Vagina (tissue), 2 donors: Measurements from ENCODE around the gene CIAPIN1. TPM values are rescaled to one million over a fixed set of nuclear protein-coding genes. Genes with fewer than 3 reads are reported as not detected.

ENCODE experiments used
- DNase-seq, 2 donors: peaks; one replicate each; pipeline ENCODE4 v3.0.0-alpha.2; 2017; ENCODE audit errors: extremely low spot score in 2 of 2
- H3K27ac ChIP-seq: fragments of 200-600 bp; sonication (generic); one replicate; pipeline ENCODE4 v1.5.1; 2019
- H3K27me3 ChIP-seq: fragments of 200-600 bp; sonication (generic); one replicate; pipeline ENCODE4 v1.5.1; 2019
- H3K36me3 ChIP-seq, 2 donors: fragments of 200-600 bp; sonication (generic); one replicate each; pipeline ENCODE4 v1.5.1; 2017 to 2019
- H3K4me1 ChIP-seq: fragments of 200-600 bp; sonication (generic); one replicate; pipeline ENCODE4 v1.5.1; 2019
- H3K4me3 ChIP-seq, 2 donors: fragments of 200-600 bp; sonication (generic); 1 replicate in 1 of 2; 2 replicates in 1 of 2; pipeline ENCODE4 v1.5.1; 2016 to 2019
- H3K9me3 ChIP-seq: fragments of 200-600 bp; sonication (generic); one replicate; pipeline ENCODE4 v1.5.1; 2019
- CTCF ChIP-seq, 3 experiments: fragments of 450-650 bp in 2 of 3; fragments of 200-600 bp in 1 of 3; sonication (generic) in 1 of 3; IDR thresholded peaks; one replicate each; pipeline ENCODE4 v1.5.1; 2017 to 2019; ENCODE audit warnings: antibody characterized with exemption in 3 of 3, mild to moderate bottlenecking in 2 of 3, moderate library complexity in 2 of 3
- POLR2A ChIP-seq, 2 donors: fragments of 450-650 bp; IDR thresholded peaks; one replicate each; pipeline ENCODE4 v1.6.1; 2017; ENCODE audit warnings: antibody characterized with exemption in 2 of 2, mild to moderate bottlenecking in 2 of 2, moderate library complexity in 2 of 2
- POLR2AphosphoS5 ChIP-seq, 2 donors: sonication (generic); formaldehyde crosslinking; IDR thresholded peaks; one replicate each; pipeline ENCODE4 v1.9.0; 2017; ENCODE audit warnings: antibody characterized with exemption in 2 of 2, mild to moderate bottlenecking in 2 of 2, low read depth in 1 of 2; ENCODE audit not compliant: insufficient read depth in 1 of 2
- intact Hi-C: fragments of 100-400 bp; cut with DNase I; formaldehyde crosslinking; loops from one replicate; pipeline ENCODE4 v1.15.1; 2023
- total RNA-seq: library from RNA; depleted of rRNA; stranded (reverse); fragments of >200 nt; gene quantifications from one replicate; pipeline ENCODE4 v1.2.3, GENCODE V29; 2016

Gene CIAPIN1
- total RNA-seq, 1 donor from 2014 or later, result 28.0 TPM

GRCh38 chr16:57462209-57462977 is 15.2 kb upstream of the CIAPIN1 start, which contains the start of gene POLR2C:
Gene POLR2C, plus strand, starts transcription at chr16:57462679. Its CDS starts 46 bp downstream, at chr16:57462725.
- intact Hi-C loops, result loop anchor here (5.0 kb wide), 1 partner anchor 55 kb away; no protein-coding TSS in a partner anchor
- peaks cover 0 to 56% of the 10 kb centered on the region in 2 donors for H3K36me3 ChIP-seq
- peaks cover 24% of the 10 kb centered on the region for H3K4me1 ChIP-seq
- no peaks in the 10 kb centered on the region for H3K27me3 ChIP-seq
- peak within 1 kb of the TSS; percentile 93 to 99 for H3K4me3 ChIP-seq
- peak within 1 kb of the TSS; percentile 94 for H3K27ac ChIP-seq
- TF ChIP-seq POLR2AphosphoS5 (IDR thresholded peaks at IDR 0.05; ENCODE audit: insufficient read depth in 1 of 2, low read depth in 1 of 2), result peak; percentile 86 to 92
- TF ChIP-seq CTCF (IDR thresholded peaks at IDR 0.05), result peak; percentile 92 to 98 (median 96)
- TF ChIP-seq POLR2A (IDR thresholded peaks at IDR 0.05), result peak in 1 of 2 donors; percentile 78
- H3K9me3 ChIP-seq, result no peaks in the 10 kb centered on the region
- no peak for DNase-seq

- no peak overlapping the region for H3K27ac ChIP-seq
- H3K27me3 ChIP-seq, result no peaks in the 10 kb centered on the region
- H3K9me3 ChIP-seq, result no peaks in the 10 kb centered on the region
- DNase-seq, result no peak
- intact Hi-C loops, result no loop called here
- H3K4me1 ChIP-seq, result peaks cover 13% of the 10 kb centered on the region
- peaks cover 0 to 45% of the 10 kb centered on the region in 2 donors for H3K36me3 ChIP-seq
- no peak overlapping the region for H3K4me3 ChIP-seq
- TF ChIP-seq POLR2AphosphoS5 (IDR thresholded peaks at IDR 0.05; ENCODE audit: insufficient read depth in 1 of 2, low read depth in 1 of 2), result no peak
- TF ChIP-seq POLR2A (IDR thresholded peaks at IDR 0.05), result no peak
- TF ChIP-seq CTCF (IDR thresholded peaks at IDR 0.05), result no peak
Observed at GRCh38 chr16:57452021-57452420, 4.8 kb upstream of the CIAPIN1 start.

DNA sequence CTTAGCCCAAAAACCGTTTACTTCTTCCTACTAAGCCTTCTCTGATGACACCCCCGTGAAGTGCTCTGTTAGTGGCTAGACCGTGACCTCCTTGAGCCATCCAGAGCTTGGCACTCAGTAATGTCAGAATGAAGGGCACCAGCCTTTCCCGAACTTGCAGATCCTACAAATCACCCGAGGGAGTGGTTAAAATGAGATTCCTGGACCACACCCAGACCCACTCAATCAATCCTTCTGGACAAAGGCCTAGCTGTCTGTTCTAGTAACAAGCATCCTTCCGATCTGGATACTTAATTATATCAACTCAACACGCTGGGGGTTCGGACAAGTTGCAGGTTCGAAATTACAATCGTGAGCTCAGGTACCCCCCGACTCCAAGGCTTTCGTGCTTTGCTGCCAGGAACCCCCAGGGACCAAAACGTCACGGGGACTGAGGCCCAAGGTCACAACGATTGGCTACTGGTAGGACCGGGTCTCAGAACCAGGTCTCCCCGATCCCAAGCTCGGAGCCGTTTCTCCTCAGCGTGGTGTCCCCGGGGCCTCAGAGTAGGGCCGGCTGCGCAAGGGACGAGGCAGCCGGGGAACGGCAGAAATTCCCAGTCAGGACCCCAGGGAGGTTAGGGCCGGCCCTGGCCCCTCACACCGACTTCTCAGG is 527 bp downstream of the CIAPIN1 start:
- Histone ChIP-seq H3K27ac (peak overlapping the region; percentile 85), H3K36me3 (peaks cover 0 to under 1% of the 10 kb centered on the region in 2 donors), H3K4me1 (peaks cover 35% of the 10 kb centered on the region), H3K4me3 (peak overlapping the region; percentile 68 to 83), H3K9me3 (no peaks in the 10 kb centered on the region), H3K27me3 (no peaks in the 10 kb centered on the region)
- TF ChIP-seq POLR2A (IDR thresholded peaks at IDR 0.05) (no peak), POLR2AphosphoS5 (IDR thresholded peaks at IDR 0.05; ENCODE audit: insufficient read depth in 1 of 2, low read depth in 1 of 2) (no peak), CTCF (IDR thresholded peaks at IDR 0.05) (no peak)
- DNase-seq, result no peak
- intact Hi-C loops, result no loop called here

DNA sequence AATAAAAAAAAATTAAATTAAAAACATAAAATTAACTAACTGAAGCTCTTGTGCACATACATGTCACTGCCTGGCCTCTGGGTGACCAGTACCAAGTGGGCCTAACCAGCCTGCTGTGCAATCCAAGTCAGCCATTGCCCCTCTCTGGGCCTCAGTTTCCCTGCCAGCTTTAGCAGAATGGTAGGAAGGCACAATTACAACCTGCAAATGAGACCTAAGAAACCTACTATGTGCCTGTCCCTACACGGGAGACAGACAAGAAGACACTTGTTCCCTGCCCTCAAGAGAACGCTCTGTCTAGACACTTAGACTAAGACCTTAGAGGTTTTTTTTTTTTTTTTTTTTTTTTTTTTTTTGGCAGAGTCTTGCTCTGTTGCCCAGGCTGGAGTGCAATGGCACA is 1.7 kb downstream of the CIAPIN1 start:
- TF ChIP-seq POLR2A (IDR thresholded peaks at IDR 0.05) (no peak), POLR2AphosphoS5 (IDR thresholded peaks at IDR 0.05; ENCODE audit: insufficient read depth in 1 of 2, low read depth in 1 of 2) (no peak), CTCF (IDR thresholded peaks at IDR 0.05) (no peak)
- intact Hi-C loops, result no loop called here
- peaks cover 0 to 6% of the 10 kb centered on the region in 2 donors for H3K36me3 ChIP-seq
- no peak for DNase-seq
- no peaks in the 10 kb centered on the region for H3K9me3 ChIP-seq
- peaks cover 35% of the 10 kb centered on the region for H3K4me1 ChIP-seq
- H3K27ac ChIP-seq, result no peak overlapping the region
- H3K27me3 ChIP-seq, result no peaks in the 10 kb centered on the region
- no peak overlapping the region for H3K4me3 ChIP-seq
